ENCODE measurements around the gene RNF223. TPM values are rescaled to one million over a fixed set of nuclear protein-coding genes. Genes with fewer than 3 reads are reported as not detected.
A peak's percentile ranks its signal among the peaks of the same experiment; 100 is the strongest.

Gene RNF223
- total and polyA plus RNA-seq, 2 of the 13 experiments (the other 11 are each of a cell fraction or from before 2014, with no cell fraction given): 0.03 TPM; not detected in 1

GRCh38 chr1:1063945-1064831 lies 9.9 kb downstream of the RNF223 start (continued):
- no peak for TF ChIP-seq SNAPC5 (CRISPR knock-in tag; IDR thresholded peaks at IDR 0.05; ENCODE audit: borderline replicate concordance)
- no peak; the same call in 1 of the 2 replicates for TF ChIP-seq GZF1 (CRISPR knock-in tag; IDR thresholded peaks at IDR 0.05)
- no peak for TF ChIP-seq ZBTB42 (CRISPR knock-in tag; IDR thresholded peaks at IDR 0.05)
- TF ChIP-seq HOXA7 (CRISPR knock-in tag; IDR thresholded peaks at IDR 0.05): no peak
- TF ChIP-seq ZSCAN31 (CRISPR knock-in tag; IDR thresholded peaks at IDR 0.05; ENCODE audit: low read depth): 0 out of 2 replicates have a peak, but pooled peaks have one; percentile 36
- TF ChIP-seq ZNF484 (CRISPR knock-in tag; IDR thresholded peaks at IDR 0.05; ENCODE audit: borderline replicate concordance, low read depth): no peak
- no peak for TF ChIP-seq SRSF1 (optimal IDR thresholded peaks at IDR 0.05; ENCODE audit: low read depth, low read length)
- TF ChIP-seq SMARCC2 (IDR thresholded peaks at IDR 0.05): no peak
- TF ChIP-seq, protein P1, sequence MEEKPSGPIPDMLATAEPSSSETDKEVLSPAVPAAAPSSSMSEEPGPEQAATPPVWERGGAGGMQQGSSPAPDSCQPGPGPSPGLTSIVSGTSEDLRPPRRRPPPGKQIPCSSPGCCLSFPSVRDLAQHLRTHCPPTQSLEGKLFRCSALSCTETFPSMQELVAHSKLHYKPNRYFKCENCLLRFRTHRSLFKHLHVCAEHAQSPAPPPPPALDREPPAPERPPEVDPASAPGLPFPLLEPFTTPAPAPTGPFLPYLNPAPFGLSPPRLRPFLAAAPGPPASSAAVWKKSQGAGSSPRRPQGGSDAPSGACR (CRISPR knock-in tag; IDR thresholded peaks at IDR 0.05): peak; percentile 75; the same call in 1 of the 2 replicates
- no peak for TF ChIP-seq ZNF101 (CRISPR knock-in tag; IDR thresholded peaks at IDR 0.05; ENCODE audit: borderline replicate concordance, low read depth)
- no peak for TF ChIP-seq EEA1 (CRISPR knock-in tag; IDR thresholded peaks at IDR 0.05; ENCODE audit: borderline replicate concordance)
- no peak for TF ChIP-seq ZNF10 (CRISPR knock-in tag; IDR thresholded peaks at IDR 0.05; ENCODE audit: borderline replicate concordance, low read depth)
- no peak for TF ChIP-seq NFATC3 (CRISPR knock-in tag; IDR thresholded peaks at IDR 0.05)
- TF ChIP-seq ZNF564 (CRISPR knock-in tag; IDR thresholded peaks at IDR 0.05): peak; percentile 53; the same call in 1 of the 2 replicates
- TF ChIP-seq RBM22 (optimal IDR thresholded peaks at IDR 0.05; ENCODE audit: low read length): peak; percentile 52
- no peak for TF ChIP-seq GATA4 (IDR thresholded peaks at IDR 0.05; ENCODE audit: borderline replicate concordance, low read depth)
- peak; percentile 77 for TF ChIP-seq ZSCAN25 (CRISPR knock-in tag; IDR thresholded peaks at IDR 0.05)
- peak; percentile 82; the same call in 1 of the 2 replicates for TF ChIP-seq ZSCAN29 (CRISPR knock-in tag; conservative IDR thresholded peaks at IDR 0.05)
- TF ChIP-seq SCMH1 (CRISPR knock-in tag; IDR thresholded peaks at IDR 0.05; ENCODE audit: borderline replicate concordance): no peak
- TF ChIP-seq, protein P2, sequence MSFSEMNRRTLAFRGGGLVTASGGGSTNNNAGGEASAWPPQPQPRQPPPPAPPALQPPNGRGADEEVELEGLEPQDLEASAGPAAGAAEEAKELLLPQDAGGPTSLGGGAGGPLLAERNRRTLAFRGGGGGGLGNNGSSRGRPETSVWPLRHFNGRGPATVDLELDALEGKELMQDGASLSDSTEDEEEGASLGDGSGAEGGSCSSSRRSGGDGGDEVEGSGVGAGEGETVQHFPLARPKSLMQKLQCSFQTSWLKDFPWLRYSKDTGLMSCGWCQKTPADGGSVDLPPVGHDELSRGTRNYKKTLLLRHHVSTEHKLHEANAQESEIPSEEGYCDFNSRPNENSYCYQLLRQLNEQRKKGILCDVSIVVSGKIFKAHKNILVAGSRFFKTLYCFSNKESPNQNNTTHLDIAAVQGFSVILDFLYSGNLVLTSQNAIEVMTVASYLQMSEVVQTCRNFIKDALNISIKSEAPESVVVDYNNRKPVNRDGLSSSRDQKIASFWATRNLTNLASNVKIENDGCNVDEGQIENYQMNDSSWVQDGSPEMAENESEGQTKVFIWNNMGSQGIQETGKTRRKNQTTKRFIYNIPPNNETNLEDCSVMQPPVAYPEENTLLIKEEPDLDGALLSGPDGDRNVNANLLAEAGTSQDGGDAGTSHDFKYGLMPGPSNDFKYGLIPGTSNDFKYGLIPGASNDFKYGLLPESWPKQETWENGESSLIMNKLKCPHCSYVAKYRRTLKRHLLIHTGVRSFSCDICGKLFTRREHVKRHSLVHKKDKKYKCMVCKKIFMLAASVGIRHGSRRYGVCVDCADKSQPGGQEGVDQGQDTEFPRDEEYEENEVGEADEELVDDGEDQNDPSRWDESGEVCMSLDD (CRISPR knock-in tag; IDR thresholded peaks at IDR 0.05; ENCODE audit: borderline replicate concordance): no peak
- TF ChIP-seq MAFF (IDR thresholded peaks at IDR 0.05; ENCODE audit: low read depth, low read length): no peak
- peak; percentile 87; the same call in 1 of the 2 replicates for TF ChIP-seq GLI4 (CRISPR knock-in tag; IDR thresholded peaks at IDR 0.05; ENCODE audit: borderline replicate concordance)
- TF ChIP-seq SATB2 (CRISPR knock-in tag; IDR thresholded peaks at IDR 0.05): no peak
- TF ChIP-seq EED (CRISPR knock-in tag; IDR thresholded peaks at IDR 0.05): 0 out of 2 replicates have a peak, but pooled peaks have one; percentile 46

All from HepG2 (cell line).